GM19397 (cell line): ENCODE results near the gene ZNF766.
"Not testable (repeated sequence)": the region's sequence is repeated elsewhere in the genome, so short reads cannot be mapped to it uniquely, and the experiment has no call there.

ENCODE experiments used
- ATAC-seq: cut with Tn5 transposase; IDR thresholded peaks from one replicate; pipeline ENCODE4 v1.9.1; 2021; ENCODE audit warnings: mild to moderate bottlenecking, moderate library complexity; ENCODE audit not compliant: unreplicated experiment

ZNF766 gene

DNA sequence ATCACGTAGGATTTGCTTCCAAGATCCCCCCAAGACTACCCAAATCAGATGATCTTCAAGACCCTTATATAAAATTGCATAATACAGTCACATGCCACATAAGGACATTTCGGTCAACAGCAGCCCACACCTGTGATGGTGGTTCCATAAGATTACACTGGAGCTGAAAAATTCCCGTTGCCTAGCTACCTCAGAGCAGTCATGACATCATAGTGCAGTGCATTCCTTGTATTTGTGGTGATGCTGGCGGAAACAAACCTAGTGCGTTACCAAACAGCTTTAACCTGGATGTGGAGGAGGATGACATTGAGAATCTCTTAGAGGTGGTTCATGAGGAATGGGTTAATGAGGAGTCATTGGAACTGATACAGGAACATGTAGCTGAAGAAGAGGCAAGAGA, 4.8 kb downstream of the ZNF766 start:
- no peak for ATAC-seq

DNA sequence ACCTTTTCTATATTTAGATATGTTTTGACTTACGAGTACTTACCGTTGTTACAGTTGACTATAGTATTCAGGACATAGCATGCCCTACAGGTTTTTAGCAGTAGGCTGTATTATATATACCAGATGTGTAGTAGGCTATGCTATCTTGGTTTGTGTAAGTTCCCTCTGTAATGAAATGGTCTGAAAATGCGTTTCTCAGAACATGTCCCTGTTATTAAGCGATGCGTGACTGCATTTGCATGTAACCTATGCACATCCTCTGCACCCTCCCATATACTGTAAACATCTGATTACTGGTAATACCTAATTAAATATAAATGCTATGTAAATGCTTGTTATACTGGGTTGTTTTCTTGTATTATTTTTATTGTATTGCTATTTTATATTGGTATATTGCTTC, 6.6 kb downstream of the ZNF766 start:
- ATAC-seq = no peak

DNA sequence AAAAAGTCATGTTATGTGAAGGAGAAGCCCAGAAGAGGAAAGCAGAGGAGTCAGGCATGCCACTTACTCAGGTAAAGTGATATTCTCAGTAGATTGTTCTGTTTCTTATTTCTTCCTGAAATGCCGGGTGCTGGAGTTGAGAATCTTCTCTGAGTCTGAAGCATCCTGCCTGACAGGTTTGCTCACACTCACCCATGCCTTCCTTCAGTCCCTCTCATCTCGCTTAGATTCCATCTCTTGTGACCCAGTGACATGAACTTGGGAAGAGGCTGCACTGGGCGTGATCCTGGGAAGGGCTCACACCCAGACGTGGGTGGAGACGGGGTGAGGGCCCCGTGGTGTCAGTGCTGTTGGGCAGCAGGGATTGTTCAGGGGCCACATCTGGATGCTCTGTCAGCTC, 8.1 kb downstream of the ZNF766 start:
- no peak for ATAC-seq

DNA sequence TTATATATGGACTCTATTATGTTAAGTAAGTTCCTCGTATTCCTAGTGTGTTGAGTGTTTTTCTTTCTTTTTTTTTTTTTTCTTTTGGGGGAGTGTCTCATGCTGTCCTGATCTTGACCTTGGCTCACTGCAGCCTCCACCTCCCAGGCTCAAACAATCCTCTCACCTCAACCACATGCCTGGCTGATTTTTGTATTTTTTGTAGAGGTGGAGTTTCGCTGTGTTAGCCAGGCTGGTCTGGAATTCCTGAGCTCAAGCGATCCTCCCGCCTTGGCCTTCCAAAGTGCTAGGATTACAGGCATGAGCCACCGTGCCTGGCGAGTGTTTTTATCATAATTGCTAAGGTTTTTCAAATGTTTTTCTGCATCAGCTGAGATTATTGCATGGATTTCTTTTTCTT, 16.9 kb downstream of the ZNF766 start:
- ATAC-seq = no peak

DNA sequence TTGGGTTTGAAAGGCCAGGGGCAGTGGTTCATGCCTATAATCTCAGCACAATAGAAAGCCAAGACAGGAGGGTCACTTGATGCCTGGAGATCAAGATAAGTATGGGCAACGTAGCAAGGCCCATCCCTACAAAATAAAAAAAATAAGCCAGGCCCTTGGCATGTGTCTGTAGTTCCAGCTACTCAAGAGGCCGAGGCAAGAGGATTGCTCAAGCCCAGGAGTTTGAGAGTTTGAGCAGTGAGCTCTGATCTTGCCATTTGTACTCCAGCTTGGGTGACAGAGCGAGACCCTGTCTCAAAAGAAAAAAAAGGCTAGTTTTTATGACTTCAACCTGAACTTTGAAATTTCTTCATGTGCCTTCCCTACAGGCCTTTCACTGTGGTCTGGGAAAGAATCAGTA, 22.4 kb downstream of the ZNF766 start:
- no peak for ATAC-seq

DNA sequence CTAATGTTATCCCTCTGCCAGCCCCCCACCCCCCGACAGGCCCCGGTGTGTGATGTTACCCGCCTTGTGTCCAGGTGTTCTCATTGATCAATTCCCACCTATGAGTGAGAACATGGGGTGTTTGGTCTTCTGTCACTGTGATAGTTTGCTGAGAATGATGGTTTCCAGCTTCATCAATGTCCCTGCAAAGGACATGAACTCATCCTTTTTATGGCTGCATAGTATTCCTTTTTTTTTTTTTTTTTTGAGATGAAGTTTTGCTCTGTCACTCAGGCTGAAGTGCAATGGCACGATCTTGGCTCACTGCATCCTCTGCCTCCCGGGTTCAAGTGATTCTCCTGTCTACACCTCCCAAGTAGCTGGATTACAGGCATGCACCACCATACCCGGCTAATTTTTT, 23.6 kb downstream of the ZNF766 start:
- not testable (repeated sequence) for ATAC-seq

DNA sequence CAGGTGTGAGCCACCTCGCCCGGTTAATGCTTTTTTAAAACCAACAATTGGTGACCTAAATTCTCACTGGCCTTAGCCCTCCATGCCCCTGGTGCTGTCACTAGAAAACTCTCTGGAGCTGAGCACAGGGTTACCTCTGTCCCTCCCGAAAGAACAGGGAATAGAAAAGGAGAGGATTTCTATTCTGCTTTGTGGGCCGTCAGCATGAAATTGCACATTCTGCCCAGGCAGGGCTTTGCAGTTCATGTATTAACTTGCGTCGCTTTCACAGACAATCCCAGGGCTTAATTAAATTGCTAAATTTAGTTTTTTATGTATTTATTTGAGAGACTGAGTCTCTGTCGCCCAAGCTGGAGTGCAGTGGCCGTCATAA, 27.0 kb downstream of the ZNF766 start:
- no peak for ATAC-seq

DNA sequence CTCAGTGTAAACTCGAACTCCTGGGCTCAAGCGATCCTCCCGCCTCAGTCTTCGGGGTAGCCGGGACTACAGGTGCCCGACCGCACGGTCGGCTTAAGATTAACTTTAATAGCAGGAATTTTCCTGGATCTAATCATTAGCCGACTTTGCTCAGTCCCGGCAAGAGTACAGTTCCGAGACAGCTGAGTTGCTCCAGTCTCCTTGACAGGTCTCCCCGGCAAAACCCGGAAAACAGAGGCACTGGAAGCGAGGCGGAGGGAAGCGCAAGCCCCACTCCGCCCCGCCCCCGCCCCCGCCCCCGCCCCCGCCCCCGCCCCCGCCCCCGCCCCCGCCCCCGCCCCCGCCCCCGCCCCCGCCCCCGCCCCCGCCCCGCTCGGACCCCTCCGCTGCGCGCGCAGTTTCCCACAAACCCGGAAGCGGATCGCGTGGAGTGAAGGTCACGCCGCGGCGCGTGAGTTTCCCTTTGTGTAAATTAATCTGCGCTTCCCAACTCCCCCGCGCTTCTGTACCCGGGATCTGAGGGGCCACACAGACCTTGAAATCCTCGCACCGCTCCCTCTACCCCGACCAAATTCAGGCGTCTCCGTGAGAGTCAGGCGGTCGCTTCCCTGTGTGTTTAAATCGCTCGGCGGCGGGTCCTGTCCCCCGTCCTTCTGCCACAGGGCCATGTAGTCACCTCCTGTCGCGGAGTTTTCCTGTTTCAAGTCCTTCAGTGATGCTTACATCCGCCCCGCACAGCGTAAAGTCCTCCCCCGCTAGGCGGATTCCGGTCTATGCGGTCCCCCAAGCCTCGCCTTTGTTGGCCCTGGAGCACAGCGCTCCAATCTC, 27.6 kb downstream of the ZNF766 start, which contains the start of gene ZNF480:
Gene ZNF480, plus strand, starts transcription at position 397 of the 828 bp plus-strand sequence. CDS start 3,244 bp downstream, outside the sequence.
- peak; percentile 56 for ATAC-seq

DNA sequence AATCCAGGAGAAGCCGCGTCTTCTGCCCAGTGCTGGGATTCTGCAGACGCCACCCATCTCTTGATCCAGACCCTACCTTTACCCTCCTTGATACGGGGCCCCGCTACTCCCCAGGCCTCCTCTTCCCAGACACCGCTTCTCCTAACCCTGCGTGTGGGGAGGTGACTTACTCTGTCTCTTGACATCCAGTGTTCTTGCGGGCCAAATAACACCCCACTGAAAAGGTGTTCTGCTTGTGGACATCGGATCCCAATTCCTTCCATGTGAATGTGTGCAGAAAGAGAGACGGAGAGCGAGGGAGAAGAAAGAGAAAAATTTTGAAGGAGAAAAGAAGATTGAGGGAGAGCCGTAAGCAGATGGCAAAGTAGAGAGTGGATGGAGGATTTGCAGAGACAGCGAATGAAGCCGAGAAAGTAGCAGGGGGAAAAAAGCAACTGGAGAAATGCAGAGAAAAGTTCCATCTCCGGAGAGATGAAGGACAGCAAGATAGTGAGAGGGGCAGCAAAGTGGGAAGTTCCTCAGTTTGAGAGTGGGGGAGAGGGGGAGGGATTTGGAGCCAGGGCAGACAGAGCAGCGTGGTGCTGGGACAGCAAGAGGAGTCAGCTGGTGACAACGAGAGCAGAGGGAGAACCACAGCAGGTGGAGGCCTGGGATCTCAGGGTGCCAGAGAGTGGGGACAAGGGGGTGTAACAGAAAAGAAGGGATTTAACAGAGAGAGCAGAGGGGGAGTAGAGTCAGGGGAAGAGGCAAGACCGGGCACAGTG, 28.4 kb downstream of the ZNF766 start:
- peak; percentile 17 for ATAC-seq

DNA sequence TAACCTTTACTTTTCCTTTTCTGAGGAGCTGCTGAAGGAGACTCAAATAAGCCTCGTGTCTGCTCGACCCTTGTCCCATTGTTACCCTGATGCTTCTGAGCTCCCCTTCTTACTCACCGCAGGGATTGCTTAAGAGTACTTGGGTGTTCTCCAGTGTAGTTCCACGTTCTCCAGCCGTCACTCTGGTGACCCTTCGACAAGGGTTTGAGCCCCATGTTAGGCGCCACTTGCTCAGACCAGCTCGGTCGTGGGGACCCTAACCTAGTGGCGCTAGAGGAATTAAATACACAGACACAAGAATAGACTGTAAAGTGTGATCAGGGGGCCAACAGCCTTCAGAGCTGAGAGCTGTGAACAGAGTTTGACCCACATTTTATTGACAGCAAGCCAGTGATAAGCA, 37.9 kb downstream of the ZNF766 start:
- no peak for ATAC-seq

DNA sequence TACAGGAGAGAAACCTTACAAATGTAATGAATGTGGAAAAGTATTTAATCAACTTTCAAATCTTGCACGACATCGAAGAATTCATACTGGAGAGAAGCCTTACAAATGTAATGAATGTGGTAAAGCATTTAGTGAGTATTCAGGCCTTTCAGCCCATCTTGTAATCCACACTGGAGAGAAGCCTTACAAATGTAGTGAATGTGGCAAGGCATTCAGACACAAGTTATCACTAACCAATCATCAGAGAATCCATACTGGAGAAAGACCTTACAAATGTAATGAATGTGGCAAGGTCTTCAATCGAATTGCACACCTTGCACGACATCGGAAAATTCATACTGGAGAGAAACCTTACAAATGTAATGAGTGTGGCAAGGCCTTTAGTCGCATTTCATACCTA, 53.0 kb downstream of the ZNF766 start:
- no peak for ATAC-seq

DNA sequence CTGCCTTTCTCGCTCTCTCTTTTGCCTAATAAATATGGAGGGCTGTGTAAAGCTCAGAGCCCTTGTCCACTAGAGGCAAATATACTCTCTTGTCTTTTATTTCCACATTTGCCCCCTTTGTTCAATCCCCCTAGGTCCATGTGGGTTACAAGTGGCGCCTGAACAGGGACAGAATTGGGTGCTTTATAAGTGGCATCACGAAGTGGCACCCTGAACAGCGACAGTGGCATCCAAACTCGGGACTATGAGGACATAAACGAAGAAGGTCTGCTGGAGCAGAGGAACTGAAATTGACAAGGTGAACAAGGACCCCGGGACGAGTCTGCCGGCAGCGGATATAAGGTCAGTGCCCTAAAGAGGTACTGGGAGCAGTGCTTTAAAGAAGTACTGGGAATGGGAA, 62.4 kb downstream of the ZNF766 start:
- ATAC-seq = no peak

DNA sequence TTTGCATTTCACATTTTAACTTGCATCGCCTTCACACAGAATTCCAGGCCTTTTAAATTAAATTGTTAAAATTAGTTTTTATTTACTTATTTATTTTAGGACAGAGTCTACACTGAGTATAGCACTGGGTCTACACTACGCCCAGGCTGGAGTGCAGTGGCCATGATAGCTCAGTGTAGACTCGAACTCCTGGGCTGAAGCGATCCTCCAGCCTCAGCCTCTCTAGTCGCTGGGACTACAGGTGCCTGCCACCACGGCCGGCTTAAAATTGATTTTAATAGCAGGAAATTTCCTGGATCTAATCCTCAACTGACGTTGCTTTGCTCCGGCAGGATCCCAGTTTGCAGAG, 66.4 kb downstream of the ZNF766 start:
- no peak for ATAC-seq

DNA sequence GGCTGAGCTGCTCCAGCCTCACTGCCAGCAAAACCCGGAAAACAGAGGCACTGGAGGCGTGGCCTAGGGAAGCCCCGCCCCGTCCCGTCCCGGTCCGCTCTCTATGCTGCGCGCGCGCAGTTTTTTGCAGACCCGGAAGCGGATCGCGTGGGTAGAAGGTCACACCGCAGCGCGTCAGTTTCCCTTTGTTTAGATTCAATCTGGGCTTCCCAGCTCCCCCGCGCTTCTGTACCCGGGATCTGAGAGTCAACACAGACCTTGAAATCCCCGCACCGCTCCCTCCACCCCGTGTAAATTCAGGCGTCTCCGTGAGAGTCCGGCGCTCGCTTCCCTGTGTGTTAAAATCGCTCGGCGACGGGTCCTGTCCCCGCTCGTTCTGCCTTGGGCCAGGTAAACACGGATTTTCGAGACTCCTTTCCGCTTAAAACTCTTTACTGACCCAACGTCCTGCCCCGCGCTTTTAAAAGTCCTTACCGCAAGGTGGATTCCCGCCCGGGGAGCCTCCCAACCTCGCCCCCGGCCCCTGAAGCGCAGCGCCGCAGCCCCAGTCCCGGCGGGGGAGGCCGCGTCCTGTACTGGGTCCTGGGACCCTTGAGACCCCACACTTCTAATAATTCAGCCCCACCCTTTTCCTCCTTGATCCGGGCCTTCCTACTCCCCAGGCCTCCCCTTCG, 66.9 kb downstream of the ZNF766 start, which contains the start of gene ZNF610:
Gene ZNF610, plus strand, starts transcription at position 127 of the 674 bp plus-strand sequence. CDS start 12,930 bp downstream, outside the sequence.
- no peak for ATAC-seq

DNA sequence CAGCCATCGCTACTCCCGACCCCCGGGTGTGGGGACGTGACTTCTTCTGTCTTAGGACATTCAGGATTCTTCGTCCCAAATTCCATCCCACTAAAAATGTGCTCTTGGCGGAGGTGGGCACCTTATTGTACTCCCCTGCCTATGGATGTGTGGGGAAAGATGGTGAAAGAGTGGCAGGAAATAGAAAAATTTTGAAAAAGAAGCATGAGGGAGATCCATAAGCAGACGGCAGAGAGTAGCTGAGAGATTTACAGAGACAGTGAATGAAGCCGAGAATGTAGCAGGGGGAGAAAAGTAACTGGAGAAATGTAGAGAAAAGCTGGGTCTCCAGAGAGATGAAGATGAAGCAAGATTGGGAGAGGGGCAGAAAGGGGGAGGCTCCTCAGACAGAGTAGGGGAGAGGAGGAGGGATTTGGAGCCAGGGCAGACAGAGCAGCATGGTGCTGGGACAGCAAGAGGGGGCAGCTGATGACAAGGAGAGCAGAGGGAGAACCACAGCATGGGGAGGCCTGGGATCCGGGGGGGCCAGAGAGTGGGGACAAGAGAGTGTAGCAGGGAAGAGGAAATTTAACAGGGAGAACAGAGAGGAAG, 67.5 kb downstream of the ZNF766 start:
- no peak for ATAC-seq

DNA sequence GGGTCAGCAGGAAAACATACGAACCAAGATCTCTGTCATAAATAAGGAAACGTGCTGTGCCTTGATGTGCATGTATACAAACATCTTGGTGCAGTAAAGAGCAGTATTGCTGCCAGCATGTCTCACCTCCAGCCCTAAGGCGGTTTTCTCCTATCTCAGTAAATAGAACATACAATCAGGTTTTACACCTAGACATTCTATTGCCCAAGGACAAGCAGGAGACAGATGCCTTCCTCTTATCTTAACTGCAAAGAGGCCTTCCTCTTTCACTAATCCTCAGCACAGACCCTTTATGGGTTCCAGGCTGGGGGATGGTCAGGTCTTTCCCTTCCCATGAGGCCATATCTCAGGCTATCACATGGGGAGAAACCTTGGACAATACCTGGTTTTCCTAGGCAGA, 69.6 kb downstream of the ZNF766 start:
- ATAC-seq = not testable (repeated sequence)

DNA sequence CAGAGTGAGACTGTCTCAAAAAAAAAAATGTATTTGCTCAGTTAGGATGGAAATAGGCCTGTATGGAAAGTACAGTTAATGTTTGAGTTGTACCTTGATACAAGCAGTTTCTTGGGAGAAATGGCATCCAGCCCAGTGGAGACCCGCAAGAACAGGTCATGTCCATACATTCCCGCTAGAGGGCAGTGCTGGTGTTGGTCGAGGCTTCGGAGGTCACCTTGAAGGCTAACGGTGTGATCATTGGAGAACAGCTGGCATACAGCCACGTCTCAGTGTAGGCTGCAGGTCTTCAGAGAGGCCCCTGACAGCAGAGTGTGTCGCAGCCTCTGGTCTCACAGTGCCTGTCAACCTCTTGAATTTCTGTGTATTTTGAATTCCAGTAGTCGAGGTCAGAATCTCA, 74.2 kb downstream of the ZNF766 start:
- no peak for ATAC-seq

DNA sequence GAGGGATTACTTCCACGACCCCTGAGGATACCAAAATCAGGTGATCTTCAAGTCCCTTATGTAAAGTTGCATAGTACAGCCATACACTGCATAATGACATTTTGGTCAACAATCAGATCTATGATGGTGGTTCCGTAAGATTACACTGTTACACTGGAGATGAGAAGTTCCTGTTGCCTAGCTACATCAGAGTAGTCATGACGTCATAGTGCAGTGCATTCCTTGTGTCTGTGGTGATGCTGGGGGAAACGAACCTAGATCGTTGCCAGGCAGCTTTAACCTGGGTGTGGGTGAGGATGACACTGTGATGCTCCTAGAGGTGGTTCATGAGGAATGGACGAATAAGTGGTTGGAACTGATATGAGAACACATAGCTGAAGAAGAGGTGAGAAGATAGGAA, 75.8 kb downstream of the ZNF766 start:
- no peak for ATAC-seq
